B cell (primary cell): ENCODE measurements around the gene DOHH. TPM values are rescaled to one million over a fixed set of nuclear protein-coding genes. Genes with fewer than 3 reads are reported as not detected.

Experiments
- ATAC-seq: fragments of 200-7000 bp; cut with Tn5 transposase; one replicate; pipeline ENCODE4 v1.10.0; 2021; ENCODE audit warnings: low read depth, mild to moderate bottlenecking, moderate number of reproducible peaks, moderate library complexity
- CTCF ChIA-PET: fragments of 350-600 bp; sonication (Branson Sonifier 250); formaldehyde crosslinking; loops from one replicate; lab custom pipeline; 2021; ENCODE audit warnings: antibody characterized with exemption, inconsistent platforms; lab: Charles Lee
- POLR2A ChIA-PET: fragments of 350-600 bp; sonication (Branson Sonifier 250); formaldehyde crosslinking; loops from one replicate; lab custom pipeline; 2021; ENCODE audit warnings: antibody characterized with exemption; lab: Charles Lee
- DNase-seq: peaks from one replicate; pipeline ENCODE4 v3.0.0; 2013
- H2AFZ ChIP-seq: 2 replicates; pipeline ENCODE4 v1.6.1; 2012; ENCODE audit warnings: mild to moderate bottlenecking, low read depth, low read length; ENCODE audit not compliant: insufficient read depth, poor library complexity, severe bottlenecking
- H3K27ac ChIP-seq, 2 donors: 1 replicate in 1 of 2; 2 replicates in 1 of 2; pipeline ENCODE4 v1.5.1; 2012 to 2013; ENCODE audit warnings: low read length in 2 of 2, mild to moderate bottlenecking in 2 of 2, moderate library complexity in 1 of 2
- H3K27me3 ChIP-seq, 4 experiments: fragments of 200-600 bp in 1 of 4; sonication (generic) in 1 of 4; replicated peaks in 1 of 4; 1 replicate in 2 of 4; 2 replicates in 2 of 4; pipeline versions ENCODE4 v1.6.1 to v1.7.0; 2013 to 2016; ENCODE audit warnings: low read length in 3 of 4, mild to moderate bottlenecking in 2 of 4, mixed read lengths in 1 of 4, moderate library complexity in 1 of 4; ENCODE audit not compliant: insufficient read depth in 4 of 4, control insufficient read depth in 3 of 4; ENCODE audit errors: control extremely low read depth in 1 of 4
- H3K36me3 ChIP-seq, 2 experiments: replicated peaks in 1 of 2; 1 replicate in 1 of 2; 2 replicates in 1 of 2; pipeline versions ENCODE4 v1.6.1 to v1.7.1; 2013; ENCODE audit warnings: low read length in 1 of 2; ENCODE audit not compliant: insufficient read depth in 2 of 2, control insufficient read depth in 1 of 2; ENCODE audit errors: control extremely low read depth in 1 of 2, extremely low read depth in 1 of 2
- H3K4me1 ChIP-seq, 2 donors: fragments of 200-600 bp in 1 of 2; sonication (generic) in 1 of 2; 1 replicate in 1 of 2; 2 replicates in 1 of 2; pipeline versions ENCODE4 v1.5.1 to v1.6.1; 2013 to 2017; ENCODE audit warnings: low read length in 2 of 2; ENCODE audit not compliant: control insufficient read depth in 2 of 2, insufficient read depth in 2 of 2
- H3K4me2 ChIP-seq: replicated peaks from 2 replicates; pipeline ENCODE3; 2012; ENCODE audit warnings: mild to moderate bottlenecking, low read depth, low read length; ENCODE audit not compliant: poor library complexity, severe bottlenecking
- H3K4me3 ChIP-seq, 5 experiments: fragments of 200-600 bp in 1 of 5; sonication (generic) in 1 of 5; 1 replicate in 3 of 5; 2 replicates in 2 of 5; pipeline versions ENCODE4 v1.5.1 to v1.7.0; 2011 to 2016; ENCODE audit warnings: low read length in 4 of 5, mild to moderate bottlenecking in 4 of 5, low read depth in 2 of 5, control low read depth in 1 of 5, moderate library complexity in 1 of 5; ENCODE audit not compliant: insufficient read depth in 1 of 5; ENCODE audit errors: control extremely low read depth in 1 of 5, extremely low read depth in 1 of 5
- H3K79me2 ChIP-seq: fragments of 200-600 bp; sonication (generic); one replicate; pipeline ENCODE4 v1.6.0; 2016; ENCODE audit warnings: low read length; ENCODE audit not compliant: control insufficient read depth, insufficient read depth
- H3K9ac ChIP-seq: fragments of 200-600 bp; sonication (generic); 2 replicates; pipeline ENCODE4 v1.6.1; 2017; ENCODE audit warnings: mild to moderate bottlenecking, low read length, moderate library complexity
- H3K9me3 ChIP-seq, 3 donors: one replicate each; pipeline versions ENCODE4 v1.6.1 to v1.7.1; 2013; ENCODE audit warnings: low read length in 2 of 3; ENCODE audit not compliant: control insufficient read depth in 2 of 3, insufficient read depth in 1 of 3; ENCODE audit errors: control extremely low read depth in 1 of 3
- H4K20me1 ChIP-seq: 2 replicates; pipeline ENCODE4 v1.6.0; 2012; ENCODE audit warnings: mild to moderate bottlenecking, low read length; ENCODE audit not compliant: insufficient read depth, control insufficient read depth, poor library complexity, severe bottlenecking
- H3K27ac Mint-ChIP-seq: one replicate; pipeline ENCODE4 v1.8.0; 2021; ENCODE audit warnings: mixed read lengths
- H3K27me3 Mint-ChIP-seq: one replicate; pipeline ENCODE4 v1.8.0; 2021; ENCODE audit warnings: mixed read lengths
- H3K4me1 Mint-ChIP-seq: one replicate; pipeline ENCODE4 v1.8.0; 2021; ENCODE audit warnings: mixed read lengths
- H3K4me3 Mint-ChIP-seq: one replicate; pipeline ENCODE4 v1.8.0; 2021; ENCODE audit warnings: mixed read lengths
- H3K9me3 Mint-ChIP-seq: one replicate; pipeline ENCODE4 v1.8.0; 2022; ENCODE audit warnings: mixed read lengths; ENCODE audit not compliant: insufficient read depth
- EZH2 ChIP-seq: IDR thresholded peaks from 2 replicates; pipeline ENCODE4 v1.6.1; 2012; ENCODE audit warnings: borderline replicate concordance, low read depth, mild to moderate bottlenecking, moderate library complexity, low read length; ENCODE audit not compliant: insufficient read depth, poor library complexity, severe bottlenecking
- WGBS: methylation state at CpG from one replicate; pipeline ENCODE4 v1.1.5; 2013; ENCODE audit warnings: missing lambda C conversion rate; ENCODE audit not compliant: insufficient coverage; 5-methylcytosine and 5-hydroxymethylcytosine counted together
- intact Hi-C: fragments of 100-400 bp; cut with micrococcal nuclease; formaldehyde crosslinking; loops from one replicate; pipeline ENCODE4 v1.10.0; 2022
- polyA plus RNA-seq: library from polyadenylated mRNA; depleted of rRNA; stranded (reverse); fragments of >200 nt; gene quantifications from 2 replicates; pipeline ENCODE4 v1.2.3, GENCODE V29; 2012
- total RNA-seq, 2 donors: library from RNA; stranded (reverse); fragments of 120-200 nt in 1 of 2; gene quantifications; 1 replicate in 1 of 2; 2 replicates in 1 of 2; pipeline versions ENCODE4 v1.2.3 to v1.2.4, GENCODE V29; 2013 to 2022
- TF ChIP-seq, protein P1 (sequence below): fragments of 200-600 bp; IDR thresholded peaks from one replicate; pipeline ENCODE4 v1.8.0; 2022; ENCODE audit warnings: antibody characterized with exemption, mild to moderate bottlenecking

The DOHH gene
- total and polyA plus RNA-seq, 2 donors (not counting 1 experiment from before 2014, with no cell fraction given) = 6.6 to 8.6 TPM

DNA sequence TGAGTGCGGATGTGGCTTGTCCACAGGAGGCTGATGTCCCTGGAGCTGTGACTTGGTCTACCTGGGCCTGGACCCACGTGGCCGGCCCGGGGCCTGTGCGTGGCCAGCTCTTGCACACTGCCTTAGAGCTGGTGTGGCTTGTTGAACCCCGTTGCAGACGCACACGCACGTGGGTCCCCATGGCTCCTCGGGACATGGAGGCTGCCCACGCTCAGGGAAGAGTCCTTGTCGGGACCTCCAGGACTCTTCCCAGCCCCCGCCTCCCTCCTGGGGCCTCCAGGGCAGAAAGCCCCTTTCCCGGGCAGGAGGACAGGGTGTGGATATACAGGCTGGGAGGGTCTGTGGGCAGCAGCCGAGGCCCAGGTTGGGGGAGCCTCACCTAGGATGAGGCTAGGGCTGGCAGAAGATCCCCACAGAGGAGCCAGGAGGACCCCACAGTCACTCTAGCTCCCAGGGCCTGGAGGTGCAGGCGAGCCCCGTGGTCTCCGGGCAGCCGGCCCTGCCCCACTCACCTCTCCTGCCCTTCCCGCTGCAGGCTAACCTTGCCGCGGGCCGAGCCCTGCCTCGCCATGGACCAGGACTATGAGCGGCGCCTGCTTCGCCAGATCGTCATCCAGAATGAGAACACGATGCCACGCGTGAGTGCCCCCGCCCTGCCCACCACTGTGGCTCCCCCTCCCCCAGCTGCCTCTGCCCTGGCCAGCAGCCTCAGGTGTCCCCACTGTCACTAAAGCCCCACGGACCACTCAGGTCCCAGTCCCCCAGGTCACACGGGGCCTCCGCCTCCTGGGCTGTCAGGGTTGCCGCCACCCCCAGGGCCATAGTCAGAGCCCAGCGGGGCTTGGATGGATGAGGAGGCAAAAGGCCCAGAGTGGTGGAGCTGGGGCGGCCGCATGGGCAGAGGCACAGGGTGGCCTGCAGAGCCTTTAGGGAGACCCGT is 22.2 kb upstream of the DOHH start:
- Mint-ChIP-seq H3K27me3 (no peaks in the 10 kb centered on the region), H3K9me3 (no peaks in the 10 kb centered on the region), H3K27ac (no peak overlapping the region), H3K4me3 (no peak overlapping the region), H3K4me1 (peaks cover 17% of the 10 kb centered on the region)
- Histone ChIP-seq H3K4me2 (no peak overlapping the region), H3K4me3 (no peak overlapping the region), H3K79me2 (peaks cover 76% of the 10 kb centered on the region), H3K27ac (no peak overlapping the region), H3K9ac (no peak overlapping the region), H3K36me3 (peaks cover 0 to 68% of the 10 kb centered on the region in 2 experiments), H3K4me1 (peaks cover 0 to 11% of the 10 kb centered on the region in 2 donors), H4K20me1 (peaks cover 96% of the 10 kb centered on the region), H2AFZ (no peak overlapping the region), H3K27me3 (no peaks in the 10 kb centered on the region), H3K9me3 (no peaks in the 10 kb centered on the region)
- ChIA-PET CTCF (no interaction called here), POLR2A (interaction anchor here (0.6 to 0.7 kb wide), 2 partner anchors 19 to 1599 kb away, joined by 4 to 6 read pairs; no protein-coding TSS in a partner anchor)
- DNase-seq (no peak), ATAC-seq (no peak)
- TF ChIP-seq, protein P1, sequence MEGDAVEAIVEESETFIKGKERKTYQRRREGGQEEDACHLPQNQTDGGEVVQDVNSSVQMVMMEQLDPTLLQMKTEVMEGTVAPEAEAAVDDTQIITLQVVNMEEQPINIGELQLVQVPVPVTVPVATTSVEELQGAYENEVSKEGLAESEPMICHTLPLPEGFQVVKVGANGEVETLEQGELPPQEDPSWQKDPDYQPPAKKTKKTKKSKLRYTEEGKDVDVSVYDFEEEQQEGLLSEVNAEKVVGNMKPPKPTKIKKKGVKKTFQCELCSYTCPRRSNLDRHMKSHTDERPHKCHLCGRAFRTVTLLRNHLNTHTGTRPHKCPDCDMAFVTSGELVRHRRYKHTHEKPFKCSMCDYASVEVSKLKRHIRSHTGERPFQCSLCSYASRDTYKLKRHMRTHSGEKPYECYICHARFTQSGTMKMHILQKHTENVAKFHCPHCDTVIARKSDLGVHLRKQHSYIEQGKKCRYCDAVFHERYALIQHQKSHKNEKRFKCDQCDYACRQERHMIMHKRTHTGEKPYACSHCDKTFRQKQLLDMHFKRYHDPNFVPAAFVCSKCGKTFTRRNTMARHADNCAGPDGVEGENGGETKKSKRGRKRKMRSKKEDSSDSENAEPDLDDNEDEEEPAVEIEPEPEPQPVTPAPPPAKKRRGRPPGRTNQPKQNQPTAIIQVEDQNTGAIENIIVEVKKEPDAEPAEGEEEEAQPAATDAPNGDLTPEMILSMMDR = no peak
- TF ChIP-seq EZH2 = no peak
- 97% methylated on average over 37 of the region's 40 CpGs for WGBS
- intact Hi-C loops = no loop called here

DNA sequence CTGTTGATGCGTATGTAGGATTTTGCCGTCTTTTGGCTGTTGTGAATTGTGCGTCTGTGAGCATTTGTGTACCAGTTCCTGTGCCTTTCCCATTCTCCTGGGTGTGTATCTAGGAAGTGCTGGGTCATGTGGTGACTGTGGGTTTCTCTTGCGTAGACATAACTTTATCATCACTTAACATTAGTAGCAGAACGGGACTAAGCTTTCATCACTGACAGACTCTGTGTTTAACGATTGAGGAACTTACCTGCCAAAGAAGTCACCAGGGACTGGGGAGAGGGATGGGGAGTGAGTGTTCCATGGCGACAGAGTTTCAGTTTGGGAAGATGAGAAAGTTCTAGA is 20.6 kb upstream of the DOHH start:
- intact Hi-C loops = no loop called here
- POLR2A ChIA-PET = no interaction called here
- Histone ChIP-seq H3K4me2 (no peak overlapping the region), H4K20me1 (peaks cover 94% of the 10 kb centered on the region), H2AFZ (no peak overlapping the region), H3K79me2 (peaks cover 89% of the 10 kb centered on the region), H3K27ac (no peak overlapping the region), H3K36me3 (peaks cover 0 to 52% of the 10 kb centered on the region in 2 experiments), H3K27me3 (no peaks in the 10 kb centered on the region), H3K4me3 (no peak overlapping the region), H3K9me3 (peaks cover 0 to 5% (median 0%) of the 10 kb centered on the region in 3 donors), H3K4me1 (peaks cover 8 to 27% of the 10 kb centered on the region in 2 donors), H3K9ac (no peak overlapping the region)
- no peak overlapping the region for H3K27ac Mint-ChIP-seq
- WGBS = 85% methylated on average over 5 of the region's 7 CpGs
- DNase-seq = no peak
- peaks cover 29% of the 10 kb centered on the region for H3K4me1 Mint-ChIP-seq
- H3K4me3 Mint-ChIP-seq = no peak overlapping the region
- CTCF ChIA-PET = no interaction called here
- TF ChIP-seq, protein P1 = no peak
- TF ChIP-seq EZH2 = no peak
- no peak for ATAC-seq
- H3K9me3 Mint-ChIP-seq = no peaks in the 10 kb centered on the region
- H3K27me3 Mint-ChIP-seq = no peaks in the 10 kb centered on the region
